Urothelium cell line (cell line): ENCODE data around the gene CCDC192.
"Not testable (repeated sequence)": the region's sequence is repeated elsewhere in the genome, so short reads cannot be mapped to it uniquely, and the experiment has no call there.

Experiments used
- DNase-seq: peaks from one replicate; pipeline ENCODE4 v3.0.0; 2011; ENCODE audit warnings: low spot score, mixed read lengths
- FAIRE-seq: peaks from 2 replicates; lab custom pipeline; 2011; peaks lifted over from hg19 to GRCh38; lab: Jason Lieb, UNC

Gene CCDC192

GRCh38 chr5:127757576-127757975 is 54.4 kb downstream of the CCDC192 start:
- peak; percentile 88 for FAIRE-seq

GRCh38 chr5:127758766-127759283 is 55.6 kb downstream of the CCDC192 start:
- FAIRE-seq (no peak), DNase-seq (no peak)

More at GRCh38 chr5:127757576-127757975, 54.4 kb downstream of the CCDC192 start:
- peak; percentile 60 for DNase-seq

GRCh38 chr5:127761869-127762268 is 58.7 kb downstream of the CCDC192 start:
- FAIRE-seq (no peak), DNase-seq (no peak)

DNA sequence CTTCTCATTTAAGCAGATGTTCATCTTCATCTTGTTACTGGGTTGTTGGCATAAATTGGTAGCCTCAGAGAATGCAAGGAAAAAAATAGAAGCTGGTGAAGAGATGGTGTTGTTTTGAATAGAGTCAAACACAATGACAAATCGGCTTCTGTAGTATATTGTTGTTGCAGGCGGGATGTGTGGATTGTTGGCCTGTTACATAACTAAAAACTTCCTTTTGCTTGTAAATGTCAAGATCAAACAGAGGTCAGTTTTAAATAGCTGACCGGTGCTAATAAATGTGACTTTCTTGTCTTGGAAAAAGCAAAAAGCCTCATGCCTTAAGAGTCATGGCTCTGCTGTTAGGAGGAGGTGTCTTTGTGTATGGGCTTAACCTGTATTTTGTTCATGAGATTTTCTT is 59.2 kb downstream of the CCDC192 start:
- FAIRE-seq (no peak), DNase-seq (no peak)

DNA sequence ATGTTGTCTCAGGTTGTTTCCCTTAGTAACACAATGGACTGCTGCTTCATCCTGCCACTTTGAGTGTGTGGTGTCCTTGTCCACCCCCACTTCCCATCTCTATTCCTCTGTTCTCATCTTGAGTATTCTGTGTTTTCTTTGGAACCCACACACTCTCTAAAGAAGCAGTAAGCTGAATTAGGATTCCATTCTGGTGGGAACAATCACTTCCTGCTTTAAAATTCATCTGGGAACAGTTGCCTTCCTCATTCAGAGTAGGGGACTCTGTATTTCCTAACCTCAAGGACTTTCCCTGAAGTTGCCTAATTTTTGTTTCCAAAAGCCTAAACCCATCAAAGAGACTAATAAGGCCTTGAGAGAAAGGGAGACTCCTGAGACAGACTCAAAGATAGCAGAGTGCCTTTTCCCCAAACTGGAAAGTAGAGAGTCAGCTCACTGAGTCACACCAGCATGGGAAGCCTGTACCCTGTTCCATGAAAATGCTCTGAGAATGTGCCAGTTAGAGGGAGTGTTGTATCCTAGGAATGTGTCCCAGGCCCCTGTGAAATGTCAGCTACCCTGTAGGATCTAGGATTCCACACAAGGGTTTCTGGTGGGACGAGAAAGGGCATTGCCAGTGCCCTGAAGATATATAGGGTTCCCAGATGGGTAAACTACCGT is 63.6 kb downstream of the CCDC192 start:
- FAIRE-seq: no peak

DNA sequence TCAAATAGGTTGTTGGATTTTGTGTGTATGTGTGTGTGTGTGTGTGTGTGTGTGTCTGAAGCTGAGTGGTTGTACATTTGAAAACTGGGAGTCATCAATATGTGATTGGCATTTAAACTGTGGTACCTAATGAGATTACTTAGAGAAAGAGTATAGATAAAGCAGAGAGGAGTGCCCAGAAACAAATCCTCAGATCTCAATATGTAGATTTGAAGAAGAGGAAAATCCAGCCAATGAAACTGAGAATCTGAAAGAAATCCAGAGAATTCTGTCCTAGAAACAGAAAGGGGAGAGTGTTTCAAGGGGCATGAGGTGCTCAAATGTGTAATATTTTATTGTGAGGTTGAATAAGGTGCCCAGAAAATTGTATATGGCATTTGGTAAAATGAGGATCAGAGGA is 66.2 kb downstream of the CCDC192 start:
- no peak for DNase-seq

More for the DNA sequence above, 63.6 kb downstream of the CCDC192 start:
- DNase-seq: no peak

GRCh38 chr5:127770272-127770671 is 67.1 kb downstream of the CCDC192 start:
- FAIRE-seq: no peak
- DNase-seq: no peak

More for the DNA sequence above, 66.2 kb downstream of the CCDC192 start:
- FAIRE-seq: no peak

DNA sequence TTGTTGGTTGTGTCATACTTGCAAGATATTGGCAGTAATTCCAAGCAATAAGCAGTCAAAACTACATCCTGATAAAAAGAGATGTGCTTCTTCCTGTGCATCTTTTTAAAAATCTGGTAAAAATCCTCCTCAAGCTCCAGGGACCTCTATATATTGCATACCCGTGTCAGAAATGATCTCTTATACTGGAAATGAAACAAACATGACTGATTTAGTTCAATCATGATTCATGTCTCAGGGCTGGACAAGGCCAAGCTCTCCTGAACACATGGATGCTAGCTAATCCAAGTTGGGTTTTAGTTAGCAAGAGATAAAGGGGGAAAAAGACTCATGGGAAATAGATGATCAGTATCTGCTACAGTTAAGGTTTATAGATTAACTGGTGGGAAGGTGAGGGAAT is 69.3 kb downstream of the CCDC192 start:
- FAIRE-seq (no peak), DNase-seq (no peak)

DNA sequence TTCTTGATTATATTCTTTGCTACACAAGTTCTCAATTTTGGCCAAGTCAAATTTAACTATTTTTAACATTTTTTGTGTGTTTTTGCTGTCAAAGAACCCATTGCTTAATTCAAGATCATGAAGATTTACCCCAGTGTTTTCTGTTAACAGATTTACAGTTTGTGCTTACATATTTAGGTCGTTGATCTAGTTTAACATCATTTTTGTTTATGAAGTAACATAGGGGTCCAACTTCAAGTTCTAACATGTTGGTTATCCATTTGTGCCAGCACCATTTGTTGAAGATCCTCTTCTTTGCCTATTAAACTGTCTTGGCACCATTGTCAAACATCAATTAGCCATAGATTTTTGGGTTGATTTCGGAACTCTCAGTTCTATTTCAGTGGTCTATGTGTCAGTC is 71.0 kb downstream of the CCDC192 start:
- FAIRE-seq: no peak
- DNase-seq: no peak

GRCh38 chr5:127776477-127776876 is 73.3 kb downstream of the CCDC192 start:
- FAIRE-seq (no peak), DNase-seq (no peak)

DNA sequence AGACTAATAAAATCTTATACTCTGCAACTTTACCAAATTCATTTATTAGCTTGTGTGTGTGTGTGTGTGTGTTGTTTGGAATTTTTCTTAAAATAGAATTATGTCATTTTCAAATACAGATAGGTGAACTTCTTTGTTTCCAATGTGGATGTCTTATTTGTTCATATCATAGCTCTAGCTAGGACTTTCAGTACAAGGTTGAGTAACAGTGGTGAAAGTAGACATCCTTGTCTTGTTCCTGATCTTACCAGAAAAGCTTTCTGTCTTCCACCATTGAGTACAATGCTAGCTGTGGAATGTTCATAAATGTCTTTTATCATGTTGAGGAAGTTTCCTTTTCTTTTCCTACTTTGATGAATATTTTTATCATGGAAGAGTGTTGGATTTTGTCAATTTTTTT is 74.8 kb downstream of the CCDC192 start:
- FAIRE-seq (no peak), DNase-seq (no peak)

DNA sequence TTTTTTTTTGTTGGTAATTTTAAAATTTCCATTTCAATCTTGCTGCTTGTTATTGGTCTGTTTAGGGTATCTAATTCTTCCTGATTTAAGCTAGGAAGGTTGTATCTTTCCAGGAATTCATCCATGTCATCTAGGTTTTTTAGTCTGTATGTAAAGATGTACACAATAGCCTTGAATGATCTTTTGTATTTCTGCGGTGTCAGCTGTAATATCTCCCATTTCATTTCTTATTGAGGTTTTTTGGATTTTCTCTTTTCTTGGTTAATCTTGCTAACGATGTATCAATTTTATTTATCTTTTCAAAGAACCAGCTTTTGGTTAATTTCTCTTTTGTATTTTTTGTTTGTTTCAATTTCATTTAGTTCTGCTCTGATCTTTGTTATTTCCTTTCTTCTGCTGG is 79.3 kb downstream of the CCDC192 start:
- DNase-seq, FAIRE-seq: not testable (repeated sequence)

- DNase-seq: peak; percentile 69
- FAIRE-seq: peak; percentile 79
Observed at GRCh38 chr5:127785098-127785927, 82.1 kb downstream of the CCDC192 start.

DNA sequence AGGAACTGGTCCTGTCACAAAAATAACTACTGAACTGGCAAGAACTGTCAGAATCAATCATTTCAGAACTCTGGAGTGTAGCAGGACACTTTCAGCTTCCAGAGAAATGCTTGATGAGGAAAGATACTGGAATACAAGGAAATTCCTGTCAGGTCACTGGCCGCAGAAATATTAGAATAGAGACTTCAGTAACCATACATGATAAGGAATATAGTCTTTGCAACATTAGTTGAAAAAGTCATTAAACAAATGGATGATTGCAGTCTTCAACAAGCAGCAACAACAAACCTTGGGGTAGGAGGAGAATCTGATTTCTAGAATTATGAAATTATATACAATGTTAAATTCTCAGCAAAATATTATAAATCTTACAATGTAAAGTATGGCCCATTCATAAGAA is 88.2 kb downstream of the CCDC192 start:
- FAIRE-seq (no peak), DNase-seq (no peak)

DNA sequence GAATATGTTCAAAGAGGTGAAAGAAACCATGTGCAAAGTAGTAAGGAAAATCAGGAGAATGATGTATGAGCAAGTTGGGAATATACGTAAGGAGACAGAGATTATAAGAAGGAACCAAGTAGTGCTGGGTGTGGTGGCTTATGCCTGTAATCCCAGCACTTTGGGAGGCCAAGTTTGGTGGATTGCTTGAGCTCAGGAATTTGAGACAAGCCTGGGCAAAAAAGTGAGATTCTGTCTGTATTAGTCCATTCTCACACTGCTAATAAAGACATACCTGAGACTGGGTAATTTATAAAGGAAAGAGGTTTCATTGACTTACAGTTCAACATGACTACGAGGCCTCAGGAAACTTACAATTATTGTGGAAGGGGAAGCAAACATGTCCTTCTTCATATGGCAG is 88.7 kb downstream of the CCDC192 start:
- not testable (repeated sequence) for FAIRE-seq

GRCh38 chr5:127793052-127793451 is 89.9 kb downstream of the CCDC192 start:
- DNase-seq: no peak
- no peak for FAIRE-seq

More for the DNA sequence above, 88.7 kb downstream of the CCDC192 start:
- DNase-seq: not testable (repeated sequence)

DNA sequence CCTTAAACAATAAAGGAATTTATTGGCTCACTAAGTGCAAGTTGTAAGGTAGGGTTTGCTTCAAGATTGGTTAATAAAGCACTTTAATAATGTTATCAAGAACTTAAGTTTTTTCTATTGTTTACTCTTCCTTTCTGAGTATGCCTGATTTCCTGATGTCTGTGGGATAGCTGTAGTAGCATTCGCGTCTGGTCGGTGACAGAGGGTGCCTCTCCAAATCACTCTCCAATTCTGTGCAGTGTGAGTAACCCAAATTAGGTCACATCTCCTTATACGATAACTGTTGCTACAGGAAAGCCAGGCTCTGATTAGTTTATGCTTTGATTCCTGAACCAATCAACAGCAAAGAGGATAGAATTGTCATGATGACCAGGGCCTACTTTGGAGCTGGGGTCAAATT is 90.7 kb downstream of the CCDC192 start:
- DNase-seq: no peak
- FAIRE-seq: no peak

DNA sequence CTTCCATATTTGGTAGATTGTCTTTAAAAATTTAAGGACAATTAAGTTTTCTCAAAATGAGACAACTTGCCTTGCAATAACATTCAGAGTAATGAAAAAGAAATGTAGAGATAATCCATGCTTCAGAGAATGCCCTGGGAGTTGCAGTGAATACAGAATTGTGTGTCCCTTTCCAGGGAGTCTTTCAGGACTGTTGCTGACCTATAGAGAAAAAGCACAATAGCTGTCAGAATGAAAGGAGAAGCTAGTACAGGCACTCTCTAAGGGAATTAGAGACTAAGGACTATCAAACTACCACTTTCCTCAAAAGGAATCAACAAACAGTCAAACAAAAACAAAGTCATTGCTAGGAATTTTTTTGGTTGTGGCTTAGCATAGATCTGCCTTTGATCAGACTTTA is 93.0 kb downstream of the CCDC192 start:
- no peak for FAIRE-seq
- no peak for DNase-seq

DNA sequence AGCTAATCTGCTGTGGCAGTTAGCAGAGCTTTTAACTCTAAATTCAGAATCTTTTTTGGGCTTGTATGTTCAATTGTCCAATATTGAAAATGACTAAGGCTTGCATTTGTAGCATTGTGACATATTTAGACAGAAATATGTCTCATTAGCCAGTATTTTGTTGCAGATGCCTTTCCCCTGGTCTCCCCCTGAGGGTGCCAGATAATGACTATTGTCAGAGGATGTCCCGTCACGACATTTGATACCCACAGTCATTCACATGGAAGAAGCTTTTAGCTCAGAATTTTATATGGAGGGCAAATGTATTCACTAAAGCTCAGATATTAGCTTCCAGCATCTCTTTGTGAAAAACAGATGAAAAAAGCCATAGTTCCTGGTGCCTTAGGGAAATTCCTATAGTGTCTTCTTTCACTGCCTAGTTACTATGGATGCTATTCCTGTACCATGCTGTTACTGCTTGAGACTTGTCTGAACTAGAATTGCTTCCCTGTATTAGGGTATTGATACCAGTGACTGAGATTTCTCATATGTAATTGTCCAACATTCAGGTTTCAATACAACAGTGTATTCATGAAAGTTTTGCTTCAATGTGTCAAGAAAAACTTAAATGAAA is 96.2 kb downstream of the CCDC192 start:
- FAIRE-seq: no peak
- DNase-seq: no peak

- DNase-seq (no peak), FAIRE-seq (no peak)
Observed at GRCh38 chr5:127801751-127802476, 98.7 kb downstream of the CCDC192 start.

DNA sequence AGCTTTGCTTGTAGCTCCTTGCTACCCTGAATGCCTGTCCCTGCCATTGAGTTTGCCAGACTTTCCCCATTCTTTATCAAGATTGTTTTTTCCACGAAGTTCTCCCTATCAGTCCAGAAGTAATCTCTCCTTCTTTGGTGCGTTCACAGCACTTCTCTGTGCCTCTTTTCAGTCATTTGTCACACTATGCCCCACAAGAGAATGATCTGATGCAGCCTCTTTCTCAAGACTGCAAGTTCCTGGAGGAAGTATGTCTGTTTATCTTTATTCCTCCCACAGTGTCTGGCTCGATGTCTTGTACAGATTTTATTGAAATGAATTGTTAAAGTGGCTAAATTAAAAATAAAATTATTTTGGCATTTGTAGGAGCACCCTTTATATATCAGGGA is 99.3 kb downstream of the CCDC192 start:
- no peak for FAIRE-seq
- no peak for DNase-seq
